Measurements from ENCODE around the gene ZNF740. TPM values are rescaled to one million over a fixed set of nuclear protein-coding genes. Genes with fewer than 3 reads are reported as not detected.

Gene ZNF740
- total and polyA plus RNA-seq, 10 of the 15 experiments (the other 5 are each of a cell fraction or from before 2014, with no cell fraction given): 1.4 to 33.6 (median 11.3) TPM

DNA sequence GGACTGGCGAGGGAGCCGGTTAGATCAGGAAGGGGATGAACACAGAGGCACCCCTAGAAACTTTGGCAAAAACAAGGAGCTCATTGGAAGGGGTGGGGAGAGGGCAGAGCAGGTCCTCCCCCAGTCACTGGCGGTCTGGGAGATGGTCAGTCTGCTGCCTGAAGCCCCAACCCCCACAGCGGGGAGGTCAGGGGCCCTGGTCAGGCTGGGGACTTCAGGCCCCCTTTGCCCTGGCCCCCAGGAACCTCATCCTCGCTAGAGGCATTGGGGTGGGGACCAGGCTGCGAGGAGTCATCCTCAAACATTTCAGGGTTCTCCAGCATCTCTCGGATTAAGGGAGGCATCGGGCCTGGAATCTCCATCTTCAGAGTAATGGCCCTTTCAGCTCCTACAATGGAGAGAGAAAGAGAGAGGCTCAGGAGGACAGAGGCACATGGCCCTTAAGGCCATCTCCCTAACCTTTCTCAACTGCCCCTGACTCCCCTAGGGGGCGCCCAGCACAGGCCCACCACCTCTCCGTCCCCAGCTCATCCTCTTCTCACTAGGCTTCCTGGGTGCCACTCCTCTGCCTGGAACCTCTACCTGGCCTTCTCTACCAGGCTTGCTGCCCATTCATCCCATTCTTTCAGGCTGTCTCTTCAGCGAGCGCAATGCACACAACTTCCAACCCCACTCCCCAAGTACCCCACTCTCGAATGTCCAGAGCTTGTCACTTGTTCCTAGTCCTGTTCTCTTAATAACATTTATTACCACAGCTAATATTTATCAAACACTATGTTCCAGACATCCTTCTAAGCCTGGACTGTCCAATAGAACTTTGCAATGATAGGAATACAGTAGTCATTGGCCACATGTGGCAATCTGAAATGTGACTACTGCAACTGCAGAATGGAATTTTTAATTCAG is 31.2 kb downstream of the ZNF740 start (continued):
- no peak for TF ChIP-seq SP1 (IDR thresholded peaks at IDR 0.05; ENCODE audit: low read depth, low read length)
- 0 out of 2 replicates have a peak, but pooled peaks have one; percentile 25 for TF ChIP-seq RAD21 (IDR thresholded peaks at IDR 0.05; ENCODE audit: insufficient read depth, low read depth, low read length)
- TF ChIP-seq POLR2AphosphoS2 (IDR thresholded peaks at IDR 0.05; ENCODE audit: low read depth, low read length): no peak

DNA sequence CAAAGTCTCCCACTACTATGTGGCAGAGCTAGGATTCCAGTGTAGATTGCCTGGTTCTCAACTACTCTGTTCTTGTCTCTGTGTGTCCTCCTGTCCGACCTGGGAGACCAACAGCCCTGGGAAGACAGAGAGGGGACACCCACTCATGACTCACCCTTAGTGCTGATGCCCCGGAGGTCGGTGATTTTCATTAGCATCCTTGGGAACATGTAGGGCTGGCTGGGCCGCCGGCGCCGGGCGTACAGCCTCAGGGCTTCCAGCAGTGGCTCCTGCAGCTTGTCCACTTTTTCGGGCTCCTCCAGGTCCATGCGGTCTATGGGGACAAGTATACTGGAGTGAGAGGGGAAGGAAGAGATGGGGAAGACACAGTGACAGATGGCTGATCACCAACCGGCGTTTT is 32.4 kb downstream of the ZNF740 start:
- ChIA-PET CTCF (interaction anchor here (0.8 to 15.7 kb wide), 28 partner anchors 12 to 147 kb away, joined by 3 to 315 read pairs (median 8); partner anchors contain the start of genes AAAS, CSAD, ESPL1 and PFDN5), POLR2A (interaction anchor here (1.2 to 6.5 kb wide), 2 partner anchors 13 to 38 kb away, joined by 3 to 33 read pairs; no protein-coding TSS in a partner anchor), SMC1A (ENCODE audit: uncharacterized antibody, unreplicated experiment) (interaction anchor here (0.6 to 16.4 kb wide), 15 partner anchors 14 to 288 kb away, joined by 3 to 155 read pairs (median 11); partner anchors contain the start of genes AAAS, ESPL1, PFDN5 and TARBP2), RAD21 (ENCODE audit: unreplicated experiment) (interaction anchor here (1.0 to 11.1 kb wide), 12 partner anchors 24 to 132 kb away, joined by 3 to 146 read pairs (median 14); partner anchors contain the start of genes AAAS, ESPL1 and PFDN5)
- Histone ChIP-seq H3K4me1 (ENCODE audit: control insufficient read depth, insufficient read depth, low read length) (peaks cover 30% of the 10 kb centered on the region), H3K36me3 (ENCODE audit: control insufficient read depth in 2 of 2, insufficient read depth in 2 of 2, low read length in 1 of 2) (peaks cover 6 to 26% of the 10 kb centered on the region in 2 experiments), H3K4me3 (no peak overlapping the region), H3K9ac (ENCODE audit: control insufficient read depth, insufficient read depth, low read length) (no peak overlapping the region), H4K20me1 (ENCODE audit: control insufficient read depth, insufficient read depth) (no peaks in the 10 kb centered on the region), H3K79me2 (ENCODE audit: control insufficient read depth, insufficient read depth, low read length) (peaks cover 6% of the 10 kb centered on the region), H3K9me3 (replicated peaks; ENCODE audit: control insufficient read depth, insufficient read depth, low read length) (no peaks in the 10 kb centered on the region), H3K4me2 (ENCODE audit: control insufficient read depth, insufficient read depth) (no peak overlapping the region), H3K27me3 (replicated peaks in 1 of 2; ENCODE audit: control insufficient read depth in 2 of 2, insufficient read depth in 2 of 2, low read length in 1 of 2) (no peaks in the 10 kb centered on the region), H3K27ac (ENCODE audit: control insufficient read depth, insufficient read depth) (no peak overlapping the region), H2AFZ (ENCODE audit: control insufficient read depth, low read depth, low read length) (no peak overlapping the region)
- in situ Hi-C loops (cut with MboI) (loop anchor here (5.0 kb wide), 1 partner anchor 74 kb away; no protein-coding TSS in a partner anchor), intact Hi-C loops (cut with micrococcal nuclease; ENCODE audit: unreplicated experiment) (loop anchor here (1.0 to 5.0 kb wide), 4 partner anchors 38 to 294 kb away; partner anchors contain the start of gene NPFF)
- FAIRE-seq: no peak
- no peak for DNase-seq (ENCODE audit: low read depth, low spot score)
- WGBS (ENCODE audit: insufficient coverage, insufficient replicate concordance, low lambda C conversion rate, missing lambda C conversion rate): 35% methylated on average over 12 of the region's 12 CpGs
- no peak for ATAC-seq
- no TSS peak for BruUV-seq (replicated peaks)
- TF ChIP-seq JUNB (IDR thresholded peaks at IDR 0.05): no peak
- TF ChIP-seq, protein P1, sequence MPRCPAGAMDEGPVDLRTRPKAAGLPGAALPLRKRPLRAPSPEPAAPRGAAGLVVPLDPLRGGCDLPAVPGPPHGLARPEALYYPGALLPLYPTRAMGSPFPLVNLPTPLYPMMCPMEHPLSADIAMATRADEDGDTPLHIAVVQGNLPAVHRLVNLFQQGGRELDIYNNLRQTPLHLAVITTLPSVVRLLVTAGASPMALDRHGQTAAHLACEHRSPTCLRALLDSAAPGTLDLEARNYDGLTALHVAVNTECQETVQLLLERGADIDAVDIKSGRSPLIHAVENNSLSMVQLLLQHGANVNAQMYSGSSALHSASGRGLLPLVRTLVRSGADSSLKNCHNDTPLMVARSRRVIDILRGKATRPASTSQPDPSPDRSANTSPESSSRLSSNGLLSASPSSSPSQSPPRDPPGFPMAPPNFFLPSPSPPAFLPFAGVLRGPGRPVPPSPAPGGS (IDR thresholded peaks at IDR 0.05; ENCODE audit: borderline replicate concordance, insufficient read depth, low read depth, low read length, poor library complexity, severe bottlenecking): no peak
- TF ChIP-seq CEBPB (IDR thresholded peaks at IDR 0.05; ENCODE audit: borderline replicate concordance in 1 of 2, low read depth in 2 of 2, low read length in 2 of 2): no peak
- no peak for TF ChIP-seq TCF12 (IDR thresholded peaks at IDR 0.05; ENCODE audit: low read depth, low read length)
- TF ChIP-seq NBN (IDR thresholded peaks at IDR 0.05): no peak
- no peak for TF ChIP-seq LARP7 (IDR thresholded peaks at IDR 0.05)
- TF ChIP-seq NR2F1 (conservative IDR thresholded peaks at IDR 0.05): no peak
- no peak for TF ChIP-seq SREBF1 (IDR thresholded peaks at IDR 0.05; ENCODE audit: low read length)
- no peak for TF ChIP-seq USF2 (IDR thresholded peaks at IDR 0.05; ENCODE audit: borderline replicate concordance, low read depth, low read length)
- TF ChIP-seq PBX3 (IDR thresholded peaks at IDR 0.05; ENCODE audit: insufficient replicate concordance, low read depth, low read length): no peak
- TF ChIP-seq FOXM1 (IDR thresholded peaks at IDR 0.05; ENCODE audit: low read depth, low read length): no peak
- TF ChIP-seq PAX8 (IDR thresholded peaks at IDR 0.05): no peak

Data from GM12878 (cell line).